K562 treated with DMSO at 1 percent for 4 hours (cell line): ENCODE measurements around the gene NUDC. TPM values are rescaled to one million over a fixed set of nuclear protein-coding genes. Genes with fewer than 3 reads are reported as not detected.

Source experiments
- total RNA-seq: library from RNA; unstranded; fragments of 300-600 nt; gene quantifications from 2 replicates; pipeline ENCODE4 v1.2.3, GENCODE V29; 2022; ENCODE audit not compliant: insufficient read depth

NUDC gene
- total RNA-seq = 153 and 159 TPM in 2 replicates

GRCh38 chr1:26921540-26922430, at the start of gene NUDC:
TSS of gene NUDC (plus strand) at chr1:26921743. CDS start at chr1:26921849, 106 bp downstream.

GRCh38 chr1:26889551-26890466, 31.7 kb upstream of the NUDC start, which contains the start of gene GPN2:
TSS of gene GPN2 (minus strand) at chr1:26890283. CDS start at chr1:26890096, 187 bp downstream.

GRCh38 chr1:26900001-26900814, 21.3 kb upstream of the NUDC start, which contains the start of gene GPATCH3:
TSS of gene GPATCH3 (minus strand) at chr1:26900467. CDS start at chr1:26900442, 25 bp downstream.

GRCh38 chr1:26913754-26914619, 7.6 kb upstream of the NUDC start, which contains the start of gene NR0B2:
TSS of gene NR0B2 (minus strand) at chr1:26913975. CDS start at chr1:26913940, 35 bp downstream.

GRCh38 chr1:26959722-26960624, 38.4 kb downstream of the NUDC start, which contains the start of gene KDF1:
TSS of gene KDF1 (minus strand) at chr1:26960468. CDS start at chr1:26952380, 8,088 bp downstream.

GRCh38 chr1:26993237-26994019, 71.9 kb downstream of the NUDC start, which contains the start of gene TRNP1:
TSS of gene TRNP1 (plus strand) at chr1:26993692. CDS start at chr1:26993787, 95 bp downstream.

Other genes with a start within 250 kb of the NUDC start
- 35.2 and 40.5 TPM in 2 replicates for gene ARID1A, start 225.7 kb upstream of the NUDC start, total RNA-seq
- gene PIGV, start 133.8 kb upstream of the NUDC start, total RNA-seq = 11.0 and 11.3 TPM in 2 replicates
- 24.9 and 29.1 TPM in 2 replicates for gene ZDHHC18, start 95.1 kb upstream of the NUDC start, total RNA-seq
- gene SFN, start 58.6 kb upstream of the NUDC start, total RNA-seq = 1.1 TPM in 2 replicates
- 23.9 and 30.3 TPM in 2 replicates for gene GPN2, start 31.5 kb upstream of the NUDC start, total RNA-seq
- 19.8 and 20.9 TPM in 2 replicates for gene GPATCH3, start 21.3 kb upstream of the NUDC start, total RNA-seq
- not detected in 2 replicates for gene NR0B2, start 7.8 kb upstream of the NUDC start, total RNA-seq
- 1.5 TPM in 1 of 2 replicates, not detected in the other for gene KDF1, start 38.7 kb downstream of the NUDC start, total RNA-seq
- 0.42 TPM in 1 of 2 replicates, not detected in the other for gene TRNP1, start 71.9 kb downstream of the NUDC start, total RNA-seq
- 3.9 and 4.7 TPM in 2 replicates for gene TENT5B, start 91.1 kb downstream of the NUDC start, total RNA-seq
- 17.8 and 23.8 TPM in 2 replicates for gene SLC9A1, start 233.4 kb downstream of the NUDC start, total RNA-seq